ENCODE data around the gene NOS1AP.

NOS1AP gene

GRCh38 chr1:162387226-162388082 is 318.0 kb downstream of the NOS1AP start:
- no peaks in the 10 kb centered on the region for H3K36me3 Mint-ChIP-seq
- no peak overlapping the region for H3K4me3 Mint-ChIP-seq
- H3K27ac Mint-ChIP-seq, result no peak overlapping the region
- no peaks in the 10 kb centered on the region for H3K9me3 Mint-ChIP-seq
- ATAC-seq (replicated peaks) (no peak), DNase-seq (no peak)
- peaks cover 14 to 26% of the 10 kb centered on the region in 2 donors for H3K27me3 Mint-ChIP-seq
- H3K4me1 Mint-ChIP-seq, result peaks cover 11 to 25% of the 10 kb centered on the region in 2 donors

- Mint-ChIP-seq H3K27me3 (peaks cover 14 to 26% of the 10 kb centered on the region in 2 donors), H3K4me1 (peaks cover 11 to 25% of the 10 kb centered on the region in 2 donors), H3K27ac (no peak overlapping the region), H3K36me3 (no peaks in the 10 kb centered on the region), H3K9me3 (no peaks in the 10 kb centered on the region), H3K4me3 (no peak overlapping the region)
- no peak for DNase-seq
- ATAC-seq (replicated peaks), result no peak
These were observed 318.6 kb downstream of the NOS1AP start for GRCh38 chr1:162388083-162388594.

DNA sequence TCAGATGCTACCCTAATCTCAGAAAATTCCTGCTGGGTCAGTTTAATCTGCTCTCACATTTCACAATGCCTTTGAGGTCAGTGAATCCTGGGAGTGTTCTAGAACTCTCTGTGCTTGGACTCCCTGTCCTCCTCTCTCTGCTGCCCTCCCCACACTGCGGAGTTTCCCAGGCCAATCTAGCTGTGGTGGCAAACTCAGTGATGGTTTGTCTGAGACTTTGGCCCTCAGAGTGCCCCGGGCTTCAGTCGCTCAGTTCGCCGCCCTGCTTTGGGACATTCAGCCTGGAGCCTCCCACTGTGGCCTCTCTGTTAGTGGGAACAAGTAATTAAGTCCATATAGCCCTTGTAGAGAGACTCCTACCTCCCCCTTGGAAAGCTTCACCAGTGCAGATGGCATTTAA is 319.1 kb downstream of the NOS1AP start:
- ATAC-seq (replicated peaks) (no peak), DNase-seq (no peak)
- Mint-ChIP-seq H3K27me3 (peaks cover 14 to 26% of the 10 kb centered on the region in 2 donors), H3K27ac (no peak overlapping the region), H3K36me3 (no peaks in the 10 kb centered on the region), H3K9me3 (no peaks in the 10 kb centered on the region), H3K4me1 (peaks cover 11 to 25% of the 10 kb centered on the region in 2 donors), H3K4me3 (no peak overlapping the region)

DNA sequence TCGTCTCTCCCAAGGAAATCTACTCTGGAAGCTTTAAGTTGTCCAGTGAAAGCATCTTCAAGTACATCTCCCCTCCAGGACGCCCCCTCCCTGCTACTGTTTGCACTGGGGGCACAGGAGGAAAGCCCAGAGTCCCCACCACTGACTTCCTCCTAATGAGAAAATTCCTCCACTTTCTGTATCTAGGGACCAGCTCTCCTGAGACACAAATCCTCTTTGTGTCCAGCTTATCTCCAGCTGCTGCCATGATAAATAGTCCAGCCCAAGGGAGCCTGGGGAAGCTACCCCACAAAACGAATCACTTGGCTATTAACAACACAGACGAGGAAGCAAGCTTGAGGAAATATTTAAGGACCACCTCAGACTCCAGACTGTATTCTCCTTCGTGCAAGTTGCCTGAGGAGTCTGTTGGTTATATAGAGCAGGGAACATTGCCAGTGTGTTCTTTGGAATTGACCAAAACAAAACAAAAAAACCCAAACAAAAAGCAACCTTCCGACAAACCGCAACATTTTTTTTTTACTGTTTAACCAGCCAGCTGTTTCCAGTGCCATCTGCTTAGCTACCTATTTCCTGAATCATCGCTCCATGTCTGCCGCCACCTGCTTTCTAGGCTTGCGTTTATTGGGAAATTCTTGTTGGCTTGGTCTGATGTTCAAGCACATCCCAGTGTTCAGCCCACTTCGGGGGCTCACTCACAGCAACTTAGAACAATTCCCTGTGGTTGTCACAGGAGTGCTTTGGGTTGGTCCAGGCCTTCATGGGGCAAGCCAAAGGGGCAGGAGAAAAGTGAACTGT is 319.7 kb downstream of the NOS1AP start:
- Mint-ChIP-seq H3K27me3 (peaks cover 14 to 26% of the 10 kb centered on the region in 2 donors), H3K36me3 (no peaks in the 10 kb centered on the region), H3K9me3 (no peaks in the 10 kb centered on the region), H3K27ac (no peak overlapping the region), H3K4me1 (peaks cover 11 to 25% of the 10 kb centered on the region in 2 donors), H3K4me3 (no peak overlapping the region)
- ATAC-seq (replicated peaks) (peak in 1 of 2 donors; percentile 34), DNase-seq (no peak)

DNA sequence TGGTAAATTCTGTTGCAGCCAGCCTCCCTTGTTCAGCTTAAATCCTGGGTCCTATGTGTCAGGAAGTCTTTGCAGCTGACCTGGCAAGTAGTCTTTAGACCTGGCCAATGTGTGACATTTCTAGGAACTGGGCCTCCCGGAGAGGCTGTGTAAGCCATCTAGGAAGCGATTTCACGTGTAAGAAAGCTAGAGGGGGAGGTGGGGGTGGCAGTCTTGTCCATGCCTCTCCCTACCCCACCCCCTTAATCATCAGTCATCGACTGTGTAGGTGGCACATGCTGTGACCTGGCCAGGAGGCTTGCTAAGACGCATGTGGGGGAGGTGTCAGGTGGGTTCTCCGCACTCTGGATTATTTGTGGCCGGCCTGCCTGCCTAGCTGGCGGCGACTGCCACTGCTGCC is 320.5 kb downstream of the NOS1AP start:
- no peak for ATAC-seq (replicated peaks)
- peaks cover 14 to 26% of the 10 kb centered on the region in 2 donors for H3K27me3 Mint-ChIP-seq
- H3K9me3 Mint-ChIP-seq, result no peaks in the 10 kb centered on the region
- H3K4me1 Mint-ChIP-seq, result peaks cover 11 to 25% of the 10 kb centered on the region in 2 donors
- no peak for DNase-seq
- no peak overlapping the region for H3K27ac Mint-ChIP-seq
- H3K36me3 Mint-ChIP-seq, result no peaks in the 10 kb centered on the region
- no peak overlapping the region for H3K4me3 Mint-ChIP-seq

GRCh38 chr1:162390396-162391185 is 321.1 kb downstream of the NOS1AP start:
- no peak for ATAC-seq (replicated peaks)
- Mint-ChIP-seq H3K4me1 (peaks cover 11 to 25% of the 10 kb centered on the region in 2 donors), H3K27ac (no peak overlapping the region), H3K9me3 (no peaks in the 10 kb centered on the region), H3K27me3 (peaks cover 11 to 26% of the 10 kb centered on the region in 2 donors), H3K4me3 (no peak overlapping the region), H3K36me3 (no peaks in the 10 kb centered on the region)
- DNase-seq, result no peak

DNA sequence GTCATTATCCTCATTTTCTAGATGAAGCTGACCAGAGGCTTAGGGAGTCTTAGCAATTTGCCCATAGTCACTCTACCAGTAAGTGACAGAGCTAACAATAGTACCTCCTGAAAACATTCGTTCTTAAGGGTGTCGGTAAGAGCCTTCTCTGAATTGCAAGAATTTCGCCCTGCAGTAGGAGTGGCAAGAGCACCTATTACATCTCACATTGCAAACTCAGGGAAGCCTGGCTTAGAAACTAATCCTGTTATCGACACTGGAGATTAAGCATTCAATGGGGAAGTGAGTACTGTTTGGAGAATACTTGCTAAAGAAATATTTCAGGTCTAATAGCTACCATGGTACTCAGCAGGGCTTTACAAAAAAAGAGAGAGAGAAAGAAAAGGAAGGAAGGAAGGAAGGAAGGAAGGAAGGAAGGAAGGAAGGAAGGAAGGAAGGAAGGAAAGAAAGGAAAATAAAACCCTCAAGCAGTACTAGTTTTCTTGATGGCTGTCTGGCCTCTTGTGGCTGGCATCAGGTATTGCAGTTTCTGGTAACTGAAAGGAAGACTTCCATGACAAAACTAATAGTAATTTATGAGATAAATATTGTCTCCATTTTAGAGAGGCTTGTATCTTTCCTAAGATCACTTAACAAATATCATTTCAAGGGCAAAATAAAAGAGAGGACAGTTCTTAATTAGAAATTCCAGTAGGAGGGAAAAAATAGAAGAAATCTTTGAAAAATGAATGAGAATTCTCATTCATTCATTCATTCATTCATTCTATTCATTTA is 322.5 kb downstream of the NOS1AP start:
- Mint-ChIP-seq H3K4me3 (no peak overlapping the region), H3K36me3 (no peaks in the 10 kb centered on the region), H3K4me1 (peaks cover 11 to 25% of the 10 kb centered on the region in 2 donors), H3K27ac (no peak overlapping the region), H3K27me3 (peaks cover 23 to 29% of the 10 kb centered on the region in 2 donors), H3K9me3 (no peaks in the 10 kb centered on the region)
- no peak for DNase-seq
- peak in 1 of 2 donors; percentile 46 for ATAC-seq (replicated peaks)

DNA sequence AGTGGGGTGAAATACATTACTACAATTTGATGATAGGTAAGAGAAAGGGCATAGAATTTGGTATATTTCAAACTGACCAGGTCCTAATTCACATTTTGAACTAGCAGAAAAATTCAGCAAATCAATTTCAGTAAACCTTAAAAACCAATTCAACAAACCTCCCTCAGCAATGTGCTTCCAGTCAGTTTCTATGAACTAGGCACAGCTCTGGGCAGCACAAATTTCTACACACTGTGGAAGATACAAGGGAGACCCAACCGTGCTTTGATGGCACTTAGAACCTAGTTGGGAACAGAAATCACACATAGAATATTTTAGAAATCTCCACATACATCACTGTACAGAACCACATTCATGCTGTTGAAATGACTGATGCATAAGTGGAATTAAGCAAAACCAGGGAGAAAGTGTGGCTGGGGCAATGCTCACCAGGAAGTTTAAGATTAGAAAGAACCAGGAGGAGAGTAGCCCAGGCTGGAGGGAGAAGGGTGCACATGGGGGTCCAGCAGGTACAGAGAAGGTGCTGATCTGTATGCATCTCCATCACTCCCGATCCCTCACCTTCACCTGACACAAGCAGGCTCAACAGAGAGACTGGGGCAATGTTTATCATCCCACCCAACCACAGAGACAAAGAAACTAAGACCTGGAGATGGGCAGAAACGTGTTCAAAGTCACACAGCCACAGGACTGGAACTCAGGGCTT is 326.9 kb downstream of the NOS1AP start:
- no peaks in the 10 kb centered on the region for H3K36me3 Mint-ChIP-seq
- H3K4me3 Mint-ChIP-seq, result no peak overlapping the region
- no peaks in the 10 kb centered on the region for H3K9me3 Mint-ChIP-seq
- H3K27me3 Mint-ChIP-seq, result peaks cover 22 to 33% of the 10 kb centered on the region in 2 donors
- no peak overlapping the region for H3K27ac Mint-ChIP-seq
- DNase-seq (no peak), ATAC-seq (replicated peaks) (no peak)
- H3K4me1 Mint-ChIP-seq, result peaks cover 3 to 7% of the 10 kb centered on the region in 2 donors

- Mint-ChIP-seq H3K9me3 (no peaks in the 10 kb centered on the region), H3K4me3 (no peak overlapping the region), H3K27ac (no peak overlapping the region), H3K27me3 (peaks cover 22 to 33% of the 10 kb centered on the region in 2 donors), H3K4me1 (peaks cover 0 to 2% of the 10 kb centered on the region in 2 donors), H3K36me3 (no peaks in the 10 kb centered on the region)
- DNase-seq (no peak), ATAC-seq (replicated peaks) (no peak)
These were observed 327.6 kb downstream of the NOS1AP start for GRCh38 chr1:162397039-162397448.

- peaks cover 22 to 38% of the 10 kb centered on the region in 2 donors for H3K27me3 Mint-ChIP-seq
- H3K27ac Mint-ChIP-seq, result no peak overlapping the region
- no peak overlapping the region for H3K4me3 Mint-ChIP-seq
- H3K4me1 Mint-ChIP-seq, result no peaks in the 10 kb centered on the region
- ATAC-seq (replicated peaks) (no peak), DNase-seq (no peak)
- H3K36me3 Mint-ChIP-seq, result no peaks in the 10 kb centered on the region
- H3K9me3 Mint-ChIP-seq, result no peaks in the 10 kb centered on the region
These were observed 328.6 kb downstream of the NOS1AP start for GRCh38 chr1:162397943-162398560.

- Mint-ChIP-seq H3K4me3 (no peak overlapping the region), H3K9me3 (no peaks in the 10 kb centered on the region), H3K36me3 (no peaks in the 10 kb centered on the region), H3K27ac (no peak overlapping the region), H3K4me1 (no peaks in the 10 kb centered on the region), H3K27me3 (peaks cover 22 to 38% of the 10 kb centered on the region in 2 donors)
- DNase-seq (no peak), ATAC-seq (replicated peaks) (no peak)
These were observed 329.6 kb downstream of the NOS1AP start for GRCh38 chr1:162398999-162399580.

GRCh38 chr1:162400790-162401355 is 331.4 kb downstream of the NOS1AP start:
- no peak for DNase-seq
- Mint-ChIP-seq H3K4me1 (no peaks in the 10 kb centered on the region), H3K4me3 (no peak overlapping the region), H3K27me3 (peaks cover 22 to 37% of the 10 kb centered on the region in 2 donors), H3K9me3 (no peaks in the 10 kb centered on the region), H3K36me3 (no peaks in the 10 kb centered on the region), H3K27ac (no peak overlapping the region)
- no peak for ATAC-seq (replicated peaks)
